ENCODE data around the gene STON2.

Gene STON2

GRCh38 chr14:81269979-81270375 is 130.1 kb downstream of the STON2 start:
- no peak overlapping the region for H3K9ac ChIP-seq (ENCODE audit: low read depth, low read length)
- H3K4me3 ChIP-seq (ENCODE audit: low read depth, low read length) = no peak overlapping the region
- H3K4me1 ChIP-seq (ENCODE audit: control insufficient read depth, insufficient read depth, low read length) = no peaks in the 10 kb centered on the region
- H3K27me3 ChIP-seq (ENCODE audit: control insufficient read depth, insufficient read depth, low read length) = no peaks in the 10 kb centered on the region
- no peaks in the 10 kb centered on the region for H3K9me3 ChIP-seq (ENCODE audit: control insufficient read depth, insufficient read depth, low read length)
- H3K36me3 ChIP-seq (ENCODE audit: control insufficient read depth, insufficient read depth, low read length) = no peaks in the 10 kb centered on the region

DNA sequence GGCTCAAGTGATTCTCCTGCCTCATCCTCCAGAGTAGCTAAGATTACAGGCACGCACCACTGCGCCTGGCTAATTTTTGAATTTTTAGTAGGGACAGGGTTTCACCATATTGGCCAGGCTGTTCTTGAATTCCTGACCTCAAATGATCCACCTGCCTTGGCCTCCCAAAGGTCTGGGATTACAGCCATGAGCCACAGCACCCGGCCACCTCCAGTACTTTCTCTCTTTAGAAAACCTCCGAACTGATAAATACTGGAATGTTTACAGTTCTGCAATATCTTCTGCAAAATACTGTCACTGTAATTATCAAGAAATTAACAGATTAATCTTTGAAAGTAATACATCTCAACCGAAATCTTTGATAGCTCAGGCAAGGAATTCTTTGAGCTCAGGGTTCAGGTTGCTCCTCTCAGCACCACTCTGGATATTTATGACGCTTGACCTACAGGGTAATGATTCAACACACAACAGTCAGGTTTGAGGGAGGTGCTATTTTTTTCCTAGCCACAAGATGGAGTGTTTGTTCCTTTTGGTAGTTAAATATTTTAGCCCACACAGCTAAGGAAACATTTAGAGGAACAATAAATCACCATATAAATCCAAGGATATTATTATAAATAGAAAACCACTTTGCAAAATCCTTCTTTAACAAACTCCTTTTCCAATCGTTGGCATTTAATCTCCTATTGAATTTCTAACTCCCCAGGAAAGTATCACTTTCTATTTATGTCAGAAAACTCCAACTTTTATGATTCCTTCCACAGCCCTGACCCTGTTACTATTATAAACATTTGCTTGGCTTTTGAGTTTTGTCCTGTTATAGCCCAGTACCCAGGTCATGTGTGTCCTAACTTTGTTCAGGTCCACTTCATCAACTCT is 130.8 kb downstream of the STON2 start:
- no peaks in the 10 kb centered on the region for H3K27me3 ChIP-seq (ENCODE audit: control insufficient read depth, insufficient read depth, low read length)
- H3K9me3 ChIP-seq (ENCODE audit: control insufficient read depth, insufficient read depth, low read length) = no peaks in the 10 kb centered on the region
- H3K9ac ChIP-seq (ENCODE audit: low read depth, low read length) = no peak overlapping the region
- H3K4me1 ChIP-seq (ENCODE audit: control insufficient read depth, insufficient read depth, low read length) = no peaks in the 10 kb centered on the region
- H3K4me3 ChIP-seq (ENCODE audit: low read depth, low read length) = no peak overlapping the region
- no peaks in the 10 kb centered on the region for H3K36me3 ChIP-seq (ENCODE audit: control insufficient read depth, insufficient read depth, low read length)

DNA sequence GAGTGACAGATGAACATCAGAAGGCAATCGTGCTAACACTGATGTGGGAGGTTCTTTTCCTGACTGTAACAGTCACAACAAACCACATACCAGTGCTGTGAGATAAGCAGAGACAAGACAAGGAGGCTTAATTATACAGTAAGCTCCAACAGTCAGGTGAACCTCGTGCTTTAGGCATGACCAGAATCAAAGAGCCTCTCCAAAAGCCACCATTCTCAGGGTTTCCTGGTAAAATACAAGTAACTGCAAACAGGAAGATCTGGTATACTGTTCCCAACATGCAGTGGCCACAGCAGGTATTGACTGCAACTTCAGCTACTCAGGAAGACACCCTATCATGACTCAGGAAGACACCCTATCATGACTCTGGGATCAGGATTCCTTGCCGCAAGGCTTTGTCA is 132.1 kb downstream of the STON2 start:
- Histone ChIP-seq H3K9ac (ENCODE audit: low read depth, low read length) (no peak overlapping the region), H3K9me3 (ENCODE audit: control insufficient read depth, insufficient read depth, low read length) (no peaks in the 10 kb centered on the region), H3K4me3 (ENCODE audit: low read depth, low read length) (no peak overlapping the region), H3K4me1 (ENCODE audit: control insufficient read depth, insufficient read depth, low read length) (peaks cover 3% of the 10 kb centered on the region), H3K36me3 (ENCODE audit: control insufficient read depth, insufficient read depth, low read length) (no peaks in the 10 kb centered on the region), H3K27me3 (ENCODE audit: control insufficient read depth, insufficient read depth, low read length) (no peaks in the 10 kb centered on the region)

GRCh38 chr14:81265636-81266169 is 134.4 kb downstream of the STON2 start:
- H3K27me3 ChIP-seq (ENCODE audit: control insufficient read depth, insufficient read depth, low read length) = no peaks in the 10 kb centered on the region
- H3K9me3 ChIP-seq (ENCODE audit: control insufficient read depth, insufficient read depth, low read length) = no peaks in the 10 kb centered on the region
- no peak overlapping the region for H3K9ac ChIP-seq (ENCODE audit: low read depth, low read length)
- H3K36me3 ChIP-seq (ENCODE audit: control insufficient read depth, insufficient read depth, low read length) = no peaks in the 10 kb centered on the region
- no peak overlapping the region for H3K4me3 ChIP-seq (ENCODE audit: low read depth, low read length)
- peaks cover 3% of the 10 kb centered on the region for H3K4me1 ChIP-seq (ENCODE audit: control insufficient read depth, insufficient read depth, low read length)

- no peak overlapping the region for H3K9ac ChIP-seq (ENCODE audit: low read depth, low read length)
- H3K27me3 ChIP-seq (ENCODE audit: control insufficient read depth, insufficient read depth, low read length) = no peaks in the 10 kb centered on the region
- no peaks in the 10 kb centered on the region for H3K9me3 ChIP-seq (ENCODE audit: control insufficient read depth, insufficient read depth, low read length)
- H3K4me3 ChIP-seq (ENCODE audit: low read depth, low read length) = no peak overlapping the region
- peaks cover 3% of the 10 kb centered on the region for H3K4me1 ChIP-seq (ENCODE audit: control insufficient read depth, insufficient read depth, low read length)
- no peaks in the 10 kb centered on the region for H3K36me3 ChIP-seq (ENCODE audit: control insufficient read depth, insufficient read depth, low read length)
These were observed 135.5 kb downstream of the STON2 start for GRCh38 chr14:81264671-81265070.

- Histone ChIP-seq H3K9ac (ENCODE audit: low read depth, low read length) (no peak overlapping the region), H3K4me3 (ENCODE audit: low read depth, low read length) (no peak overlapping the region), H3K9me3 (ENCODE audit: control insufficient read depth, insufficient read depth, low read length) (no peaks in the 10 kb centered on the region), H3K4me1 (ENCODE audit: control insufficient read depth, insufficient read depth, low read length) (peaks cover 3% of the 10 kb centered on the region), H3K36me3 (ENCODE audit: control insufficient read depth, insufficient read depth, low read length) (no peaks in the 10 kb centered on the region), H3K27me3 (ENCODE audit: control insufficient read depth, insufficient read depth, low read length) (no peaks in the 10 kb centered on the region)
These were observed 136.2 kb downstream of the STON2 start for GRCh38 chr14:81263777-81264410.

DNA sequence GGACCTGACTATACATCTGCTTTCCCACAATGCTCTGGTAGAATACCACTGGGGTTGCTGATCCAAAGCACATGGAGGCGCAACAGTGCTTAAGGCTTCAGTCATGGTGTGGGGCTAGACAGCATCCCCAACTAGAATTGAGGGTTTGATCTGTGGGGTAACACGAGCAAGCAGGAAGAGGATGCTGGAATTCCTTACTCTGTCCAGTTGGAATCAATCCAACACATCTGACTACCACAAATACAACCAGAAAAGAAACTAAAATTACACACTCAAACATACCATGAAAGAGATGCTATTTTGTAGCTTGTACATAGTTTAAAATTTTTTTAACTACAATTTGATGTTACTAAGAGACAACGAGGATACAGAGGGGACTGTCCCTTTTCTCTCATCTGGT is 138.9 kb downstream of the STON2 start:
- no peaks in the 10 kb centered on the region for H3K36me3 ChIP-seq (ENCODE audit: control insufficient read depth, insufficient read depth, low read length)
- no peaks in the 10 kb centered on the region for H3K27me3 ChIP-seq (ENCODE audit: control insufficient read depth, insufficient read depth, low read length)
- peaks cover 3% of the 10 kb centered on the region for H3K4me1 ChIP-seq (ENCODE audit: control insufficient read depth, insufficient read depth, low read length)
- H3K9me3 ChIP-seq (ENCODE audit: control insufficient read depth, insufficient read depth, low read length) = no peaks in the 10 kb centered on the region
- H3K4me3 ChIP-seq (ENCODE audit: low read depth, low read length) = no peak overlapping the region
- H3K9ac ChIP-seq (ENCODE audit: low read depth, low read length) = no peak overlapping the region

DNA sequence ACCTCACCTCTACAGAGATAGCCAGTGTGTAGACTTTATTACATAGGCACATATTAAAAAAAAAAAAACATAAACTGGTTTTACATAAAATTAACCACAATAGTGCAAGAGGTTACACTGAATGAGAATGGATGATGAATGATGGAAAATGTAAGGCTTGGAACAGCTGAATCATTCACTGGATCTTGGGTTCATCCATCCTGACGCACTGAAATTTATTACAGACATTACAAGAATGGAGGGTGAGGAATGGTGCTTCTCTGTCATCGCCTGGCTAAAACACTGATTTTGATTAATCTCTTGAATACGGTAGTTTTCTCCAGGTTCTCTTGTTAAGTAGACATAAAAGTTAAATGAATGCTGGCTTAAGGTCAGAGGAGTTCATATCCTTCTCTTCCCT is 139.4 kb downstream of the STON2 start:
- peaks cover 3% of the 10 kb centered on the region for H3K4me1 ChIP-seq (ENCODE audit: control insufficient read depth, insufficient read depth, low read length)

DNA sequence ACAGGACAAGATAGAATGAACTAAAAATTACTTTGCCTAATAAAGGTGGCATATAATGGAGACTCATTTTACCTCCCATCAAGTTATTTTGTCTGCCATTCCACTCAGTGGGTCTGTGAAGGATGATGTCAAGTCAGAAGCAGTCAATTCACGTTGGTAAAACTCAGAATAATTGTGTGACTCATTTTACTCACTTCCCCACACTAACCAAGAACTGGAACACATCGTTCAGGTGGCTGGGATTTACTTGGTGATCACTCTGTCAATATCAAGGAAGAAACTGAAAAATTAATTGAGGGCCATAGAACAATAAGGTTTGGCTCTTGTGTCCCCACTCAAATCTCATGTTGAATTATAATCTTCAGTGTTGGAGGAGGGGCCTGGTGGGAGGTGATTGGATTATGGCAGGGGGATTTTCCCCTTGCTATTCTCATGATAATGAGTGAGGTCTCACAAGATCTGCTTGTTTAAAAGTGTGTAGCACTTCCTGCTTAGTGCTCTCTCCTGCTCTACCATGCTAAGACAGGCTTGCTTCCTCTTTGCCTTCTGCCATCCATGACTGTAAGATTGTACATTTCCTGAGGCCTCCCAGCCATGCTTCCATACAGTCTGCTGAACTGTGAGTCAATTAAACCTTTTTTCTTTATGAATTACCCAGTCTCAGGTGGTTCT is 143.7 kb downstream of the STON2 start:
- H3K27me3 ChIP-seq (ENCODE audit: control insufficient read depth, insufficient read depth, low read length) = no peaks in the 10 kb centered on the region
- H3K4me1 ChIP-seq (ENCODE audit: control insufficient read depth, insufficient read depth, low read length) = no peaks in the 10 kb centered on the region
- no peak overlapping the region for H3K4me3 ChIP-seq (ENCODE audit: low read depth, low read length)
- H3K9me3 ChIP-seq (ENCODE audit: control insufficient read depth, insufficient read depth, low read length) = no peaks in the 10 kb centered on the region
- no peak overlapping the region for H3K9ac ChIP-seq (ENCODE audit: low read depth, low read length)
- no peaks in the 10 kb centered on the region for H3K36me3 ChIP-seq (ENCODE audit: control insufficient read depth, insufficient read depth, low read length)

More for the DNA sequence above, 139.4 kb downstream of the STON2 start:
- Histone ChIP-seq H3K36me3 (ENCODE audit: control insufficient read depth, insufficient read depth, low read length) (no peaks in the 10 kb centered on the region), H3K9ac (ENCODE audit: low read depth, low read length) (no peak overlapping the region), H3K9me3 (ENCODE audit: control insufficient read depth, insufficient read depth, low read length) (no peaks in the 10 kb centered on the region), H3K4me3 (ENCODE audit: low read depth, low read length) (no peak overlapping the region), H3K27me3 (ENCODE audit: control insufficient read depth, insufficient read depth, low read length) (no peaks in the 10 kb centered on the region)

DNA sequence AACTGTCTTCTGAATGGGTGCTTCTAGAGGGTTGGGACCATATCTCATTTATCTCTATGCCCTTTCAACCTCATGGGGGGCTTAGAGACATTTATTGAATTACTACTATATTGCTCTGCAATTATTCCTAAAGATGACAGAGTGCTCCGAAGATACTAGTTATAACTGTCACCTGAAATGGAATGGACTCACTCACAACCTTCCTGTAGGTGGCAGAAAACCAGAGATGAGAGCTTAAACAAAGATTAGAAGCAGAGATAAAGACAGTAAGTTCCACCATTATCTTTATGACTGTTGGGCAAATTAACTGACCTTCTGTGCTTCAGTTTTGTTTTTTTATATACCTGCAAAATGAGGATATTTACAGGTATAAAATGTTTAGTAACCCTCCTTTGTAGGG is 147.8 kb downstream of the STON2 start:
- Histone ChIP-seq H3K9me3 (ENCODE audit: control insufficient read depth, insufficient read depth, low read length) (no peaks in the 10 kb centered on the region), H3K4me3 (ENCODE audit: low read depth, low read length) (no peak overlapping the region), H3K4me1 (ENCODE audit: control insufficient read depth, insufficient read depth, low read length) (no peaks in the 10 kb centered on the region), H3K9ac (ENCODE audit: low read depth, low read length) (no peak overlapping the region), H3K27me3 (ENCODE audit: control insufficient read depth, insufficient read depth, low read length) (no peaks in the 10 kb centered on the region), H3K36me3 (ENCODE audit: control insufficient read depth, insufficient read depth, low read length) (no peaks in the 10 kb centered on the region)

GRCh38 chr14:81247271-81247766 is 152.8 kb downstream of the STON2 start:
- Histone ChIP-seq H3K4me3 (ENCODE audit: low read depth, low read length) (no peak overlapping the region), H3K27me3 (ENCODE audit: control insufficient read depth, insufficient read depth, low read length) (no peaks in the 10 kb centered on the region), H3K9me3 (ENCODE audit: control insufficient read depth, insufficient read depth, low read length) (no peaks in the 10 kb centered on the region), H3K9ac (ENCODE audit: low read depth, low read length) (no peak overlapping the region), H3K4me1 (ENCODE audit: control insufficient read depth, insufficient read depth, low read length) (no peaks in the 10 kb centered on the region), H3K36me3 (ENCODE audit: control insufficient read depth, insufficient read depth, low read length) (no peaks in the 10 kb centered on the region)

Data from iPS-15b (cell line).